GM20431 (cell line): Measurements from ENCODE around the gene VPS11.

ENCODE experiments used
- in situ Hi-C: fragments of 300-500 bp; cut with MseI, MboI; formaldehyde crosslinking; loops from one replicate; pipeline ENCODE4 v1.15.0; 2020; ENCODE audit warnings: low sequenced_read_pairs; ENCODE audit not compliant: unreplicated experiment

Gene VPS11

GRCh38 chr11:119067371-119068222 lies at the start of gene VPS11:
VPS11 (plus strand) TSS chr11:119067818; CDS start chr11:119067824, 6 bp downstream.
- in situ Hi-C loops, result no loop called here

- in situ Hi-C loops, result no loop called here
Measured at GRCh38 chr11:119018074-119018938, 49.3 kb upstream of the VPS11 start, which contains the start of the genes RPS25 and TRAPPC4. RPS25 (minus strand) TSS chr11:119018343; CDS start chr11:119018284, 59 bp downstream. TRAPPC4 (plus strand) TSS chr11:119018766; CDS start chr11:119018796, 30 bp downstream.

GRCh38 chr11:119019996-119020395 lies 47.6 kb upstream of the VPS11 start:
- in situ Hi-C loops, result no loop called here

GRCh38 chr11:119021631-119022030 lies 46.0 kb upstream of the VPS11 start:
- in situ Hi-C loops, result no loop called here

GRCh38 chr11:119023741-119024140 lies 43.9 kb upstream of the VPS11 start:
- in situ Hi-C loops, result no loop called here

- in situ Hi-C loops, result no loop called here
Measured at GRCh38 chr11:119024430-119025098, 43.1 kb upstream of the VPS11 start.

- in situ Hi-C loops, result no loop called here
Measured at GRCh38 chr11:119025099-119025473, 42.5 kb upstream of the VPS11 start.

- in situ Hi-C loops, result no loop called here
Measured at GRCh38 chr11:119025541-119025940, 42.1 kb upstream of the VPS11 start.

- in situ Hi-C loops, result no loop called here
Measured at GRCh38 chr11:119025978-119026766, 41.4 kb upstream of the VPS11 start.

- in situ Hi-C loops, result no loop called here
Measured at GRCh38 chr11:119026970-119027369, 40.6 kb upstream of the VPS11 start.

- in situ Hi-C loops, result no loop called here
Measured at GRCh38 chr11:119027561-119028345, 39.9 kb upstream of the VPS11 start.

GRCh38 chr11:119028346-119029068 lies 39.1 kb upstream of the VPS11 start:
- in situ Hi-C loops, result no loop called here

- in situ Hi-C loops, result no loop called here
Measured at GRCh38 chr11:119029069-119029339, 38.6 kb upstream of the VPS11 start.

GRCh38 chr11:119029340-119030028 lies 38.1 kb upstream of the VPS11 start:
- in situ Hi-C loops, result no loop called here

- in situ Hi-C loops, result no loop called here
Measured at GRCh38 chr11:119030029-119030328, 37.6 kb upstream of the VPS11 start.

GRCh38 chr11:119030329-119031047 lies 37.1 kb upstream of the VPS11 start, which contains the start of gene SLC37A4:
SLC37A4 (minus strand) TSS chr11:119030877.
- in situ Hi-C loops, result no loop called here

GRCh38 chr11:119031912-119032280 lies 35.7 kb upstream of the VPS11 start:
- in situ Hi-C loops, result no loop called here
